Right atrium auricular region (tissue), 2 donors: ENCODE measurements around the gene NAPEPLD. TPM values are rescaled to one million over a fixed set of nuclear protein-coding genes. Genes with fewer than 3 reads are reported as not detected.

Source experiments
- DNase-seq: peaks from one replicate; pipeline ENCODE4 v3.0.0-alpha.2; 2019; ENCODE audit warnings: low spot score
- H3K27ac ChIP-seq, 2 donors: fragments of 200-600 bp; sonication (generic); 1 replicate in 1 of 2; 2 replicates in 1 of 2; pipeline ENCODE4 v1.5.1; 2016 to 2019
- H3K27me3 ChIP-seq, 2 donors: fragments of 200-600 bp; sonication (generic); one replicate each; pipeline versions ENCODE4 v1.5.1 to v1.6.0; 2017 to 2019
- H3K36me3 ChIP-seq: fragments of 200-600 bp; sonication (generic); one replicate; pipeline ENCODE4 v1.5.1; 2016
- H3K4me1 ChIP-seq, 2 donors: fragments of 200-600 bp; sonication (generic); one replicate each; pipeline versions ENCODE4 v1.5.1 to v1.6.0; 2017 to 2019
- H3K4me3 ChIP-seq, 2 donors: fragments of 200-600 bp; sonication (generic); 1 replicate in 1 of 2; 2 replicates in 1 of 2; pipeline ENCODE4 v1.5.1; 2017 to 2019; ENCODE audit warnings: mild to moderate bottlenecking in 1 of 2, moderate library complexity in 1 of 2
- H3K9me3 ChIP-seq, 2 donors: fragments of 200-600 bp; sonication (generic); one replicate each; pipeline ENCODE4 v1.5.1; 2019
- CTCF ChIP-seq, 2 donors: fragments of 200-600 bp; sonication (generic); IDR thresholded peaks; one replicate each; pipeline ENCODE4 v1.5.1; 2019; ENCODE audit warnings: antibody characterized with exemption in 2 of 2
- total RNA-seq, 2 donors: library from RNA; depleted of rRNA; stranded (reverse); fragments of >200 nt; gene quantifications; one replicate each; pipeline ENCODE4 v1.1.0, GENCODE V29; 2016

The NAPEPLD gene
- total RNA-seq, 2 donors from 2014 or later, result 5.2 to 8.1 TPM

GRCh38 chr7:103143868-103144267, 5.0 kb downstream of the NAPEPLD start:
- no peaks in the 10 kb centered on the region for H3K27me3 ChIP-seq
- no peak overlapping the region for H3K4me3 ChIP-seq
- no peaks in the 10 kb centered on the region for H3K36me3 ChIP-seq
- H3K27ac ChIP-seq, result no peak overlapping the region
- H3K9me3 ChIP-seq, result no peaks in the 10 kb centered on the region
- H3K4me1 ChIP-seq, result peaks cover 0 to 14% of the 10 kb centered on the region in 2 donors
- TF ChIP-seq CTCF (IDR thresholded peaks at IDR 0.05), result no peak
- no peak for DNase-seq

- TF ChIP-seq CTCF (IDR thresholded peaks at IDR 0.05), result no peak
- Histone ChIP-seq H3K9me3 (no peaks in the 10 kb centered on the region), H3K36me3 (no peaks in the 10 kb centered on the region), H3K27ac (no peak overlapping the region), H3K4me3 (no peak overlapping the region), H3K4me1 (peaks cover 0 to 10% of the 10 kb centered on the region in 2 donors), H3K27me3 (no peaks in the 10 kb centered on the region)
- no peak for DNase-seq
Observed at GRCh38 chr7:103142494-103142893, 6.4 kb downstream of the NAPEPLD start.

- Histone ChIP-seq H3K27me3 (no peaks in the 10 kb centered on the region), H3K36me3 (no peaks in the 10 kb centered on the region), H3K4me1 (peaks cover 0 to 7% of the 10 kb centered on the region in 2 donors), H3K9me3 (no peaks in the 10 kb centered on the region), H3K4me3 (no peak overlapping the region), H3K27ac (no peak overlapping the region)
- no peak for DNase-seq
- no peak for TF ChIP-seq CTCF (IDR thresholded peaks at IDR 0.05)
Observed at GRCh38 chr7:103141753-103142404, 7.0 kb downstream of the NAPEPLD start.

- TF ChIP-seq CTCF (IDR thresholded peaks at IDR 0.05), result no peak
- no peak for DNase-seq
- Histone ChIP-seq H3K4me3 (no peak overlapping the region), H3K27ac (no peak overlapping the region), H3K4me1 (no peaks in the 10 kb centered on the region), H3K27me3 (no peaks in the 10 kb centered on the region), H3K9me3 (no peaks in the 10 kb centered on the region), H3K36me3 (no peaks in the 10 kb centered on the region)
Observed at GRCh38 chr7:103140685-103141084, 8.2 kb downstream of the NAPEPLD start.

- Histone ChIP-seq H3K4me1 (no peaks in the 10 kb centered on the region), H3K36me3 (no peaks in the 10 kb centered on the region), H3K27ac (no peak overlapping the region), H3K27me3 (no peaks in the 10 kb centered on the region), H3K4me3 (no peak overlapping the region), H3K9me3 (no peaks in the 10 kb centered on the region)
- TF ChIP-seq CTCF (IDR thresholded peaks at IDR 0.05), result no peak
- DNase-seq, result no peak
Observed at GRCh38 chr7:103140061-103140460, 8.8 kb downstream of the NAPEPLD start.
